ENCODE data around the gene TNFAIP8L3.

DNA sequence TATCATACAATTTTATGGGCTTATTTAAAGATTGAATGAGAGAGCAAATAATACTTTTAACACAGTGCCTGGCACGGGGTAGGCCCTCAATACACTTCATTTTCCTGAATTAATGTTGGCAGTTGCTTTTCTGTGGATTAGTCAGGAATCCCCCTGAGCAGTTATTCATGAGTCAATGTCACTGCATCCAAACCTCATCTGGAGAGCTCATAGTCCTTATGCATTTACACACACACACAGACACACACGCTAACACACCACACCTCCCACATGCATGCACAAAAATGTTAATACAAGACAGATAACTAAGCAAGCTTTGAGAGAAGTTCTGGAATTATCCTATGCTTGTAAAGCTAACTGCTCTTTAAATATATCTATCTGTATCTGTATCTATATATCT, 34.0 kb upstream of the TNFAIP8L3 start:
- TF ChIP-seq, protein P1, sequence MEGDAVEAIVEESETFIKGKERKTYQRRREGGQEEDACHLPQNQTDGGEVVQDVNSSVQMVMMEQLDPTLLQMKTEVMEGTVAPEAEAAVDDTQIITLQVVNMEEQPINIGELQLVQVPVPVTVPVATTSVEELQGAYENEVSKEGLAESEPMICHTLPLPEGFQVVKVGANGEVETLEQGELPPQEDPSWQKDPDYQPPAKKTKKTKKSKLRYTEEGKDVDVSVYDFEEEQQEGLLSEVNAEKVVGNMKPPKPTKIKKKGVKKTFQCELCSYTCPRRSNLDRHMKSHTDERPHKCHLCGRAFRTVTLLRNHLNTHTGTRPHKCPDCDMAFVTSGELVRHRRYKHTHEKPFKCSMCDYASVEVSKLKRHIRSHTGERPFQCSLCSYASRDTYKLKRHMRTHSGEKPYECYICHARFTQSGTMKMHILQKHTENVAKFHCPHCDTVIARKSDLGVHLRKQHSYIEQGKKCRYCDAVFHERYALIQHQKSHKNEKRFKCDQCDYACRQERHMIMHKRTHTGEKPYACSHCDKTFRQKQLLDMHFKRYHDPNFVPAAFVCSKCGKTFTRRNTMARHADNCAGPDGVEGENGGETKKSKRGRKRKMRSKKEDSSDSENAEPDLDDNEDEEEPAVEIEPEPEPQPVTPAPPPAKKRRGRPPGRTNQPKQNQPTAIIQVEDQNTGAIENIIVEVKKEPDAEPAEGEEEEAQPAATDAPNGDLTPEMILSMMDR (IDR thresholded peaks at IDR 0.05) = no peak
- TF ChIP-seq POLR2A (IDR thresholded peaks at IDR 0.05) = no peak
